Activated naive CD8-positive, alpha-beta T cell (primary cell): ENCODE data around the gene ARHGAP4.

Experiments used
- H3K27ac Mint-ChIP-seq: one replicate; pipeline ENCODE4 v1.8.0; 2021; ENCODE audit warnings: mixed read lengths
- H3K27me3 Mint-ChIP-seq: one replicate; pipeline ENCODE4 v1.8.0; 2021; ENCODE audit warnings: mixed read lengths
- H3K36me3 Mint-ChIP-seq: one replicate; pipeline ENCODE4 v1.8.0; 2021; ENCODE audit warnings: mixed read lengths
- H3K4me1 Mint-ChIP-seq: one replicate; pipeline ENCODE4 v1.8.0; 2021; ENCODE audit warnings: low read depth, mixed read lengths
- H3K4me3 Mint-ChIP-seq: one replicate; pipeline ENCODE4 v1.8.0; 2021; ENCODE audit warnings: mild to moderate bottlenecking, mixed read lengths
- H3K9me3 Mint-ChIP-seq: one replicate; pipeline ENCODE4 v1.8.0; 2021; ENCODE audit warnings: low read depth, mixed read lengths

ARHGAP4 gene

DNA sequence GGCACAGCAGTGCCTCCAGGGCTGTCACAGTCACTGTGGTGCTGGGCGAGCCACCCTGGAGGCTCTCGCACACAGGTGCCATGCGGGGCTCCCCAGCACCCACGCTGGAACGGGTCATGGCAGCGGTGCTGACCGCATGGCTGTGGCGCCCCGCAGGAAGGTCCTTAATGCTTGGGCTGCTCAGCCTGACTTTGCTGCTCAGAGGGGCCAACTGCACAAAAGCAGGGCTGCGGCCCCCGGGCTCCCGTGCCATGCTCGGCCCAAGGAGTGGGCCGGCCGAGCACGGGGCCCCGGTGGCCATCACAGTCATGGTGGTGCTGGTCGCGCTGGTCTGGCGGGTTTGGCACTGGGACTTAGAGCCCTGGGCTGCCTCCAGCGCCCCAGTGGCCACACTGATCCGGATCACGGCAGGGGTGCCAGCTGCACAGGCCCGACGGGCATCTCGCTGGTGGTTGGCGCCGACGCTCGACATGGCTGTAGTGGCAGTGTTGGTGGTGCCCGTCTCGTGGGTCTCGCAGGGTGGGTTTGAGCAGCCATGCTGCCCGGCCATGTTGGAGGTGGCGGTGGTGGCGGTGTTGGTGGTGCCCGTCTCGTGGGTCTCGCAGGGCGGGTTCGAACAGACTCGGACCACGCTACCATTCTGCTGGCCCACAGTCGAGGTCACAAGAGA lies 28.6 kb upstream of the ARHGAP4 start:
- Mint-ChIP-seq H3K36me3 (no peaks in the 10 kb centered on the region), H3K4me1 (peaks cover 3% of the 10 kb centered on the region), H3K9me3 (no peaks in the 10 kb centered on the region), H3K27me3 (no peaks in the 10 kb centered on the region), H3K27ac (no peak overlapping the region), H3K4me3 (no peak overlapping the region)

DNA sequence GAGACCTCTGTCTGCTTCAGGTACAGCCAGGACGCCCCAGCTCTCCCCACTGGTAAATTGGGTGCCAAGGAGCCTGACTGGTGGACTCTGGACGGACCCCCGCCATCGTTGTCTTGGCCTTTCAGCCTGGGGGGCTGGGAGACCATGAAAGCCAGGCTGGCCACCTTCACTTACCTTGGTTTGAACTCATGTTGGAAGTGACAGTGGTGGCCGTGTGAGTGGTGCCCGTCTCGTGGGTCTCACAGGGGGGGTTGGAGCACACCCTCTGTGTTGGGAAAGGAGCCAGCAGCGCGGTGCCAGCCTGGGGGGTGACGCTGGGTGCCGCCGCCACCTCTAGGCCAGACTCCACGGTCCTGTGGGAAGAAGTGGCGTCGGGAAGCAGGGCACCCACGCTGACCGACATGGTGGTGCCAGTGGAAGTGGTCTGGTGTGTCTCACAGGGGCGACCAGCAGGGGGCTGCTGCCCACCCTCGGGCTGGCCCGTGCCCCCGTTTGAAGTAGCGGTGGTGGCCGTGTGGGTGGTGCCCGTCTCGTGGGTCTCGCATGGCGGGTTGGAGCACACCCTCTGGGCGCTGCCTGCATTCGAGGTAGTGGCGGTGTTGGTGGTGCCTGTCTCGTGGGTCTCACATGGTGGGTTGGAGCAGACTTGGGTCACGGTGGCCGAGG lies 28.0 kb upstream of the ARHGAP4 start:
- Mint-ChIP-seq H3K4me1 (peaks cover 6% of the 10 kb centered on the region), H3K27ac (no peak overlapping the region), H3K4me3 (no peak overlapping the region), H3K27me3 (no peaks in the 10 kb centered on the region), H3K36me3 (no peaks in the 10 kb centered on the region), H3K9me3 (no peaks in the 10 kb centered on the region)

DNA sequence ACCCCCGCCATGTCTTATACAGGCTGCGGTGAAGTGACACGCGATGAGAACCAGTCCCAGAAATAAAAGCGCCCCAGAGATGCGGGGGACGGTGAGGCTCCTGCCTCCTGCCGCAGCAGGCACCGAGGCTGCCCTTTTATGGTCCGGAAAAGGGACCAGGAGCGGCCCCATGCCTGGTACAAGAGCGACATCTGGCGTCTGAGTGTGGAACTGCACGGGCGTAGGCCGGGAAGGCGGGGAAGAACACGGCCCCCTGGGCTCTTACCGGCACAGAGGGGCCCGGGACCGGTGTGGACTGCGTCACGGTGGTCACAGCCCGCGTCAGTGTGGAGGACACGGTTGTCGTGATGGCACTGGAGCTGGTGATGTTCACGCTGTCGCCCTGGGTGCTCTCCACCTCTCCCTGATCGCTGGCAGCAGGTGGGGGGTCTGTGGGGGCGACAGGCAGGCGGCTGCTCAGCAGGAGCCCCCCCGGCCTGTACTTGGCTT lies 27.3 kb upstream of the ARHGAP4 start:
- Mint-ChIP-seq H3K36me3 (no peaks in the 10 kb centered on the region), H3K27ac (no peak overlapping the region), H3K4me3 (no peak overlapping the region), H3K9me3 (no peaks in the 10 kb centered on the region), H3K4me1 (peaks cover 9% of the 10 kb centered on the region), H3K27me3 (no peaks in the 10 kb centered on the region)

DNA sequence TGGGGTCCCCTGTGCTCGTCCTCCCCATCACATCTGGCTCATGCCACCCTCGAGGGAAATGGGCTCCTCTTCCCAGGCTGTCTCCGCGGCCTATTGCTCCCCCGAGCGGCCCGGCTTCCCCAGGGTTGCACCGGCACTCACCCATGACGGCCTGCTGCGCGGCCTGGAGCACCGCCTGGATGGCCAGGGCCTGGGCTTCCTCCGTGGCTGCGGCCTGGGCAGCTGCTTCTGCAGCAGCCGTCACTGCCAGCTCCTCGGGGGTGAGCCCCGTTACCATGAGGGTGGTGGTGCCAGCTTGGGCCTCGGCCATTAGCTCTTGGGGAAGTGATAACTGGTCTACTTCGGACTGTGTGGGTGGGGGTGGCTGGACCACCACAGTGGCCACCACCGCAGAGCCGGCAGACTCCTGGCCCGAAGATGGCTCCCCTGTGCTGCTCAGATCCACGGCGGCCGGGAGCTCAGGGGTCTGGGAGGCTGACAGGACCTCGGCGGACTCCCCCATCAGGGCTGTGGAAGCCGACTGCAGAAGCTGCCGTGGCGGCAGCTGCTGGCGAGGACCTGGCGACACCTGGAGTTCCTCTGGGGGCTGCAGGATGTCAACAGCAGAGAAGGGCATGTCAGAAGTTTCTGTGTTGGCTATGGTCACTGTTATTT lies 26.4 kb upstream of the ARHGAP4 start:
- no peaks in the 10 kb centered on the region for H3K9me3 Mint-ChIP-seq
- no peaks in the 10 kb centered on the region for H3K36me3 Mint-ChIP-seq
- H3K27ac Mint-ChIP-seq = no peak overlapping the region
- no peak overlapping the region for H3K4me3 Mint-ChIP-seq
- peaks cover 14% of the 10 kb centered on the region for H3K4me1 Mint-ChIP-seq
- H3K27me3 Mint-ChIP-seq = no peaks in the 10 kb centered on the region

DNA sequence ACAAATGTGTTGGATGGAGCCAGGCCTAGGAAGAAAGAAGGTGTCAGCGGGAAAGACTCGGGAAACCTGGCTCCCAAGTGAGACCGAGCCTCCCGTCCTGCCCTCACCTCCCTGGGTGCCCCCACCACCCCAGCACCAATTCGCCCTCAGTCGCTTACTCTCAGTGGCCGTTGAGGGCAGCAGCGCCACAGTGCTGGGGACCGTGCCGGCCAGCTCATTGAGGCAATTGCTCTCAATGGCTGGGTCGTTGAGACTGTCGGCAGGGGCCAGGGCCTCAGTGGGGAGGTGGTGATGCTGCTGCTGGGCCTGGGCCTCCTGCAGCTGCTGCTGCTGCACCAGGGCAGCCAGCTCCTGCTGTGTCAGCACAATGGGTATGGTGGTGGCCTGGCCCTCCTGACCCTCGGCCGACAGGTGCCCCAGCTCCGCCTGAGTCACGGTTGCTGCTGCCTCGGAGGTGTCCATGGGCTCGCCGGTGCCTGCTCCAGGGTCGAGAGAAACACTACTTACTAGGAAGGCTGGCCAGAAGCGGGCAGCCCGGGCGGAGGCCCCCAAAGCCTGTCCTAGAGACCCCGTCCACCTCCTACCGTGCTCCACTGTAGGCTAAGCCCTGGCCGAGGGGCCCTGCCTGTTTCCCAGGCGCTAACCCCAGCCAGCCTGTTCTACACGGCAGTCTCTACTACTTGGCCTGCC lies 25.8 kb upstream of the ARHGAP4 start:
- H3K9me3 Mint-ChIP-seq = no peaks in the 10 kb centered on the region
- no peaks in the 10 kb centered on the region for H3K36me3 Mint-ChIP-seq
- no peak overlapping the region for H3K4me3 Mint-ChIP-seq
- H3K27me3 Mint-ChIP-seq = no peaks in the 10 kb centered on the region
- H3K27ac Mint-ChIP-seq = no peak overlapping the region
- peaks cover 17% of the 10 kb centered on the region for H3K4me1 Mint-ChIP-seq

DNA sequence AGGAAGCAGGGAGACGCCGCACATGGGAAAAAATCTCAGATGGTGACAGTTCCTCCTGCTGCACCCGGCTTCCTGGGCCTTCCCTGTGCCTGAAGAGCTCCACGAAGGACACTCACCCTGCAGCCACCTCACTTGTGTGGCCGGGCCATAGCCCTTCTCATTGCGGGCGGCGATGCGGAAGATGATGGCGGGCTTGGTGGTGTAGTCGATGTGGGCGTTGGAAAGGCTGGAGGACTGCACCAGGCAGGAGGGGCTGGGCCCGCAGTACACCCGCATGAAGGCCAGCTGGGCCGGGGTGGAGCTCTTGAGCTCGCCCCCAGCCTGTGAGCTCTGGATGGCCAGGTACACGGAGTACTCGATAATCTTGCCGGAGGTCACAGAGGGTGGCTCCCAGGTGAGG lies 24.1 kb upstream of the ARHGAP4 start:
- Mint-ChIP-seq H3K27me3 (no peaks in the 10 kb centered on the region), H3K27ac (no peak overlapping the region), H3K4me1 (peaks cover 17% of the 10 kb centered on the region), H3K36me3 (no peaks in the 10 kb centered on the region), H3K4me3 (no peak overlapping the region), H3K9me3 (no peaks in the 10 kb centered on the region)

DNA sequence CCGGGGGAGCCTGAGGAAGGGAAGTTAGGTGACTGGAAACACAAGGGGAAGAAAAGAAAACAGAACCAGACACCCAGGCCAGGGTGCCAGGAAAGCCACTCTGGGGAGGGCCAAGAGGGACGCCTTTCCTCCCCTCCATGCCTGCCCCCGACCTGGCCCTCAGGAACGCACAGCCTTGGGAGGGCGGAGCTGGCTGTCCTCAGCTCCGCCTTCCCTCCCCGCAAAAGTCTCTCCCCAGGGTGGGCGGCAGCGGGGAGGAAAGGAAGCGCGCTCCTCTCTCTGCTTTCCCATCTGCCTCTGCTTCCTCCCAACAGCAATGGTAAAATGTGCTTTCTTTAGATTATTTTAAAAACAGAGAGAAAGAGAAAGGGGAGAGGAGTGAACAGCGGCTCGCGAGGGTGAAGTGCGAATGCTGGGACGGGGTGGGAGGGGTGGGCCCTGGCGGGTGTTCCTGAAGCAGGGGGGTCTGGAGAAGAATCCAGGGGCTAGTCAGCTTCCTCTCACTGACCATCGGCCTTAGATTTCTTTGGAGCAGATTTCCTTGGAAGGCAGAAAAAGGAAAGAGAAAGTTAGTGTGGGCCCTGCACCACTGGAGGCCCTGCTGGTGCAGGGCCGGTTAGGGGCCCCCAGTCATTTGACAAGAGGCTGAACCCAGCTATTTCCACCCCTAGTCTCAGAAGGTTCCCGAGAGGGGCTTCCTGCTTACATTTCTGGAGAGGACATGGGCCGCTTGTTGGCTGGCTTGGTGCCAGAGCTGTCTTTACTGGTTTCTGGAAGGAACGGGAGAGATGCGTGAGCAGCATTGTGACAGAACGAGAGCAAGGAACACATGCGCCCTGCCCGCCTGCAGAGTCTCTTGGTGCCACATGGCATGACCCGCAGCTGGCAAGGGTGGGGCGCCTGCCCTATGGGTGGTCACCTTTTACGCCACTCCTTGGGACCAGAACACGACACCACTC lies 23.1 kb upstream of the ARHGAP4 start:
- H3K9me3 Mint-ChIP-seq = no peaks in the 10 kb centered on the region
- peaks cover 17% of the 10 kb centered on the region for H3K4me1 Mint-ChIP-seq
- no peaks in the 10 kb centered on the region for H3K27me3 Mint-ChIP-seq
- peak overlapping the region; percentile 27 for H3K4me3 Mint-ChIP-seq
- no peaks in the 10 kb centered on the region for H3K36me3 Mint-ChIP-seq
- H3K27ac Mint-ChIP-seq = peak overlapping the region; percentile 76

DNA sequence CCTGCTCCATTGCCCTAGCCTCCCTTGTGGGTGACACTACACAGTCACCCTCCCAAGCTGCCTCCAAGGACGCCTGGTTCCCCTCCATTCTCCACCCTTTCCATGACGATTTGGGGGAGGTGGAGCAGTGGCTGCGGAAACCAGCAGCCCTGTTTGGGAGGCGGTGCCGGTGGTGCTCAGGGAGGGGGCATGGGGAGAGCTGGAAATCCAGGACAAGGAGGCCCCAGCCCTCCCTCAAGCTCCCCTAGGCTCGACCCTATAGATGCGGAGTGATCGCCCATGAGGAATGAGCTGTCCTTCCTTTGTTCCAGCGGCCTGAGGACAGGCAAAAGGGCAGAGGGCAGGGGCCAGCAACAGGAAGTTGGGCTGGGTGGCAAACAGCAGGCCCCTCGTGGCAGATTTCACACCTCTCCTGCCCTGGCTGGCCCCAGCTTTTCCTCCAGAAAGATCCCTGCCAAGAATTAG lies 22.0 kb upstream of the ARHGAP4 start:
- Mint-ChIP-seq H3K36me3 (no peaks in the 10 kb centered on the region), H3K27me3 (no peaks in the 10 kb centered on the region), H3K4me3 (no peak overlapping the region), H3K27ac (peak overlapping the region; percentile 86), H3K4me1 (peaks cover 18% of the 10 kb centered on the region), H3K9me3 (no peaks in the 10 kb centered on the region)

DNA sequence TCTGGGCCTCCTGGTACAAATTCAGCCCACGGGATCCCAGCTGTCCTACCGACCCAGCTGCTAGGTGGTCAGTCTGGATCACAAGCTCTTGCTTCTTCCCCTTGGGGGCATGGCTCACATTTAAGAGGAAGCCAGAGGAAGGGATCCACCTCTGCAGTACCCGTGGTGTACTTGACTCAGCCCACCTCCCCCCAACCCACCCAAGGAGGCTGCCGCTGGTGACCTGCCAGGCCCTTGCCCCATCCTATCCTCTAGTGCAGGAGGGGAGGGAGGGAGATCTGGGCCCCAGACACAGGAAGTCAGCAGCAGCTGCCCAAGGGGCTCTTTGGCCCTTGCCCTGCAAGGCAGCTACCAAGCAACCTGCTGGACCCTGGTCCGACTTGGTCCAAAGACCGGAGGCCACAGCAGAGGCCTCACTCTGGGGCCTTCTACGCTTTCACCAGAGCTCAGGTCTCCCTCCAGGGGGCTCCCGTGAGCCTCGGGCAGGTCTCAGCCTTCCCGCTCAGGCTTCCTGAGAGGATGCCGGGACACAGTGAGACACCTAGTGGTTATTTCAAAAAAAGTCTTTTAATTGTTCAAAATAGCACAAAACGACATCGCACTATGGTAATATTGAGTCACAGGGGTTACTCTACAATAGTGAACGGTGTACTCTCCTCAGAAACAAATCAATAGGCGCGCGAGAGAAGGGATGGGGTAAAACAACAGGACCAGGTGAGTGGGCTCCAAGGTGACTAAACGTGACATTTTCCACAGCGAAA lies 21.1 kb upstream of the ARHGAP4 start:
- Mint-ChIP-seq H3K36me3 (no peaks in the 10 kb centered on the region), H3K4me1 (peaks cover 18% of the 10 kb centered on the region), H3K4me3 (peak overlapping the region; percentile 24), H3K27ac (peak overlapping the region; percentile 86), H3K27me3 (no peaks in the 10 kb centered on the region), H3K9me3 (no peaks in the 10 kb centered on the region)

DNA sequence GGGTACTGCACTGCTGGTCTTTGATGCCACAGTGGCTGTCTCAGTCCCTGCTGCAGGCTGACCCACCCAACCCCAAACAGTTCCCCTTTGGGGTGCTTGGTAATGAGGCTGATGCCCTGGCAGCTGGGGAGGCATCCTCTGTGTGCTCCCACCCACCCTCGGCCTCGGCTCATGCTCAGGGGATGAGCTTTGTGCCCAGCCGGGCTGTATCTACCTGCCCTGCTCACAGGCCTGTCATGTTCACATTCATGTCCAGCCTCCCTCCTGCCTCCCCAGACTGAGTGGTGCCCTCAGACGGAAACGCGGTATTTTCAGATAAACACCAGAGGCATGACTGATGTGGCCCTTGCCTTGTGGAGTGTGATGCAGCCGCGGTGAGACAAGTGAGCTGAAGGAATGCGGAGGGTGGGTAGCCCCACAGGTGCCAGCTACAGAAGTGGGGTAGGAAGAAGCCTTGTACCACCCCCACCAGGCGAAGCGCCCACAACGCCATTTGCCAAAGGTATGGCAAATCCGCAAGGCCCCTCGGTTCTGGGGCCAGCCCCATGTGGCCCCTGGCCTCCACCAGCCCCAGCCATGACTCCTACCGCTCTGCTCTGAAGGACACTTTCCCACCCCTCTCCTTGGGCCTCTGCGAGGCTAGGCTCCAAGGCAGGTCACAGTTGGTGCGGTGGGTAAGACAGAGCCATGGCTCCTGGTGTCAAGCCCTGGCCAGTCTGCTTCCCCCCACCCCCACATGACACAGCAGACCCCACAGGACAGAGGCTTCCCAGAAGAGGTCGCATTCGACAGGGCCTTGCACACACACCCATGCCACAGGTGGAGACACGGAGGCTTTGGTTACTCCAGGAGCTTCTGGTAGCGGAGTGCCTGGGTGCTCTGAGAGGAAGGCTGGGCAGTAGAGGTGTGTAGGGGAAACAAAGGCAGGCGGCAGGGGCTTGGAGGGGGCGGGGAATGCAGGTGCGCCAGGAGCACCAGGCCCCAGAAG lies 20.2 kb upstream of the ARHGAP4 start:
- Mint-ChIP-seq H3K36me3 (no peaks in the 10 kb centered on the region), H3K9me3 (no peaks in the 10 kb centered on the region), H3K4me3 (peak overlapping the region; percentile 20), H3K27ac (no peak overlapping the region), H3K27me3 (no peaks in the 10 kb centered on the region), H3K4me1 (peaks cover 19% of the 10 kb centered on the region)

DNA sequence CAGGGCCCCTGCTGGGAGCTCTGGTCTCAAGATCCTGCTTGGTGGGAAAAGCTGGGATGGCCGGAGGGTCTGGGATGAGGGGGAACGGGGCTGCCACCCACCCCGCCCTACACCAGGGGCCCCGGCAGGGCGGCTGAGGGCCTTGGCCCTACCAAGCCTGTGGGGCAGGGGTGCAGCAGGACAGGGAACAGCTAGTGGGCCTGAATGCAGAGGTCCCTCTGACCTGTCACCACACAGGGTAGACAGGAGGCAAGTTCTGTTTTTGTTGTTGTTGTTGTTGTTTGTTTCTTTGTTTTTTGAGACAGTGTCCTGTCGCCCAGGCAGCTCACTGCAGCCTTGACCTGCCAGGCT lies 18.7 kb upstream of the ARHGAP4 start:
- Mint-ChIP-seq H3K4me1 (peaks cover 24% of the 10 kb centered on the region), H3K27ac (peak overlapping the region; percentile 34)

DNA sequence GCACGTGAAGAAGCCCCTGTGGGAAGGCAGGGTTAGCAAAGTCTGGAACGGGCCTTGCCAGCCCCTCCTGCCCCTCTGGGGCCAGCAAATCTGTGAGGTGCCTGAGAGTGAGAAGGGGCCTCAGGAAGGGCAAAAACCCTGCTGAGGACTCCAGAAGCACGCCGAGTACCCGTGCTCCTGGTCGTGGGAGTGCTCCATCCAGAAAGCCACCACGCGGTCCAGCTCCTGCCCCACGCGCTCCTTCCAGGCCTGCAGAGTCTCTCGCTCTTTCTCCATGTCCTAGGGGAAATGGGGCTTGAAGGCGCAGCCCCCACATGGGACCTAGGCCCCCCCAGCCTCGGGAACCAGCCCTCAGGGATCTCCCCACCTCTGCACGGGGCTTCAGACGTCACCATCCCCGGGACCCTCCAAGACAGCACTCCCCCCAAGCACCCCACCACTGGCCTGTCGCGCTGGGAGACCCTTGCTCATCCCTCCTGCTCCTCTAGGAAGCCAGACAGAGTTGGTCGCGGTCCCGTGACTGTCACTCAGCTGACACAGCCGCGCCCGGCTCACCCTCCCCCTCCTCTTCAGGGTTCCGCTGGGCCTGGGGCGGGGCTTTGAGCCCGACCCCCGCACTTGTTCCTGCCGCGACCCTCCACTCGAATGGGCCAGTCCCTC lies 18.2 kb upstream of the ARHGAP4 start, which contains the start of gene RENBP:
RENBP (minus strand) TSS at position 504 of the 660 bp plus-strand sequence; CDS start at position 471, 33 bp downstream.
- Mint-ChIP-seq H3K4me1 (peaks cover 21% of the 10 kb centered on the region), H3K27ac (peak within 1 kb of the TSS; percentile 86)

More for the DNA sequence above, 18.7 kb upstream of the ARHGAP4 start:
- no peaks in the 10 kb centered on the region for H3K36me3 Mint-ChIP-seq
- no peaks in the 10 kb centered on the region for H3K9me3 Mint-ChIP-seq
- no peaks in the 10 kb centered on the region for H3K27me3 Mint-ChIP-seq
- H3K4me3 Mint-ChIP-seq = no peak overlapping the region

More for the DNA sequence above, 18.2 kb upstream of the ARHGAP4 start, which contains the start of gene RENBP:
- Mint-ChIP-seq H3K27me3 (no peaks in the 10 kb centered on the region), H3K36me3 (no peaks in the 10 kb centered on the region), H3K4me3 (peak within 1 kb of the TSS; percentile 80), H3K9me3 (no peaks in the 10 kb centered on the region)
